ENCODE measurements around the gene RDX.

The RDX gene

GRCh38 chr11:110148775-110149744 is 147.4 kb downstream of the RDX start:
- H3K27ac Mint-ChIP-seq, result no peak overlapping the region
- no peak for ATAC-seq (ENCODE audit: low read depth)
- no peak overlapping the region for H3K4me3 Mint-ChIP-seq
- no peak for DNase-seq (ENCODE audit: low spot score in 2 of 2)
- no peaks in the 10 kb centered on the region for H3K36me3 Mint-ChIP-seq
- H3K27me3 Mint-ChIP-seq, result peaks cover 4% of the 10 kb centered on the region
- H3K9me3 Mint-ChIP-seq, result peaks cover 2% of the 10 kb centered on the region
- peaks cover 2% of the 10 kb centered on the region for H3K4me1 Mint-ChIP-seq

- Mint-ChIP-seq H3K36me3 (no peaks in the 10 kb centered on the region), H3K4me1 (peaks cover 2% of the 10 kb centered on the region), H3K27ac (no peak overlapping the region), H3K4me3 (no peak overlapping the region), H3K27me3 (peaks cover 4% of the 10 kb centered on the region), H3K9me3 (peaks cover 2% of the 10 kb centered on the region)
- DNase-seq (ENCODE audit: low spot score in 2 of 2), result no peak
- no peak for ATAC-seq (ENCODE audit: low read depth)
These were observed 148.3 kb downstream of the RDX start for GRCh38 chr11:110147962-110148709.

DNA sequence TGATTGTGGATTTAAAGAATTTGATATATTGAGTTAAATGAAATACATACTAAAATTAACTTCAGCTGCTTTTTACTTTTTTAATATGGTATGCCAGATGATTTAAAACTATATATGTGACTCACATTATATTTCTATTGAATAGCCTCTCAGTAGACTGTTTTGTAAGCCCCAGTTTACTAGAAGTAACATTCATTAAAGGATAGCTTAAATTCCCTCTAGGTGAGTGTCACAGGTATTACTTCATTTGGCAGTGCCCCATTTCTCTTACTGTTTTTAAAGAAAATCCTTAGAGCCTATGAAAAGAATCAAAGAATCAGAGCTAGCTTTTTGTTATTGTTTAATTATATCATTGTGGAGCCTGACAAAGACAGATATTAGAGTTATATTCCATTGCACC is 154.6 kb downstream of the RDX start:
- Mint-ChIP-seq H3K4me1 (no peaks in the 10 kb centered on the region), H3K4me3 (no peak overlapping the region), H3K27ac (no peak overlapping the region), H3K27me3 (peaks cover 6% of the 10 kb centered on the region), H3K9me3 (peaks cover 2% of the 10 kb centered on the region), H3K36me3 (no peaks in the 10 kb centered on the region)
- DNase-seq (ENCODE audit: low spot score in 2 of 2) (no peak), ATAC-seq (ENCODE audit: low read depth) (no peak)

- Mint-ChIP-seq H3K27ac (no peak overlapping the region), H3K36me3 (no peaks in the 10 kb centered on the region), H3K9me3 (no peaks in the 10 kb centered on the region), H3K27me3 (peaks cover 9% of the 10 kb centered on the region), H3K4me1 (no peaks in the 10 kb centered on the region), H3K4me3 (no peak overlapping the region)
- DNase-seq (ENCODE audit: low spot score in 2 of 2) (no peak), ATAC-seq (ENCODE audit: low read depth) (no peak)
These were observed 162.3 kb downstream of the RDX start for GRCh38 chr11:110134110-110134509.

DNA sequence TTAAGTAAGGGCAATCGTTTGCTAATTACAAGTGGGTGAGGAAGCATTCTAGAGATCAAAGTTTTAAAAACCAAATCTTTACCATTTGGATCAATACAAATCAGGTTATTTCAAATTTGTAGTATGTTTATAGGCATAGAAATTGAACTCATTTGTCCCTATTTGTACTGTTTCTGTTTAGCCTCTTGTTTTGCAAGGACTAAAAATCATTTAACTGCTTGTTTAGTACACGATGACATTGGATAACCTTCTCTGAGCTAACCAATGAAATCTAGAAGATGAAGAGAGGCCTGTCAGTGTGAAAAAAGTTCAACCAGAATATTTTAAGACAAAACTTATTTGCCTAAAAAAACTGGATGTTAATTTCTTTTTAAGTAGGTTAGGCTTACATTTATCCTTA is 163.3 kb downstream of the RDX start:
- no peak overlapping the region for H3K4me3 Mint-ChIP-seq
- H3K9me3 Mint-ChIP-seq, result no peaks in the 10 kb centered on the region
- no peak overlapping the region for H3K27ac Mint-ChIP-seq
- DNase-seq (ENCODE audit: low spot score in 2 of 2) (no peak), ATAC-seq (ENCODE audit: low read depth) (no peak)
- no peaks in the 10 kb centered on the region for H3K4me1 Mint-ChIP-seq
- H3K27me3 Mint-ChIP-seq, result peaks cover 11% of the 10 kb centered on the region
- H3K36me3 Mint-ChIP-seq, result no peaks in the 10 kb centered on the region

DNA sequence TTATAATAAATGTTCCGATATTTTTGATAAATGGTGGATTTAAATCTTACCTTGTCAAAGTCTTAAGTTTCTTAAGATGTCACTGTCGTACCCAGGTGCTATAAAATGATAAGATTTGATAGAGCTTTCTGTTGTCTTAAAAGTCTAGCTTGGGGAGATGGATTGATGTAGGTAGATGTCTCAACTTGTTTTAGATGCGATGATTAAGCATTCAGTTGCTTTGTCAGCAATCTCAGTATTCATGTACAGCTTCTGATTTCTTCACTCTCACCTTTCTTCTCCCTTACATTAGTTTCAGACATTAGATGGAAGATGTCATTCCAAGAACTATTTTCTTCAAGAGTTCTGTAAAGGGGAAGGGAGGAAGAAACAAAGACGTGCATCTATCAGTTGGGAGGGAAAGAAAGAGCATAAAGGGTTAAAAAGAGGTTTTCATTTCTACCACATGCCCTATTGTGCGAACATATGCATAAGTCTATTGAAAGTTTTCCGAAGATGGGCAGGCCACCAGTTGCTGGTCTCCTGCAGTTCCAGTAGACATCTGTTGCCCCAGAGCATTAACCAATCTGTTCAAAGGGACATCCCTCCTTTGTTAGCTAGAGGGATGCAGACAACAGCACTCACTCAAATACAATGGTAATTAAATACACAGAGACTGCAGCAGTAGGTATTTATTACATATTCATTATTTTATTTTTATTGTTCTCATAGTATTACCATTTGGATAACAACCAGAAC is 164.9 kb downstream of the RDX start:
- Mint-ChIP-seq H3K4me3 (no peak overlapping the region), H3K27ac (no peak overlapping the region), H3K9me3 (no peaks in the 10 kb centered on the region), H3K36me3 (no peaks in the 10 kb centered on the region), H3K27me3 (peaks cover 9% of the 10 kb centered on the region), H3K4me1 (no peaks in the 10 kb centered on the region)
- ATAC-seq (ENCODE audit: low read depth) (no peak), DNase-seq (ENCODE audit: low spot score in 2 of 2) (no peak)

DNA sequence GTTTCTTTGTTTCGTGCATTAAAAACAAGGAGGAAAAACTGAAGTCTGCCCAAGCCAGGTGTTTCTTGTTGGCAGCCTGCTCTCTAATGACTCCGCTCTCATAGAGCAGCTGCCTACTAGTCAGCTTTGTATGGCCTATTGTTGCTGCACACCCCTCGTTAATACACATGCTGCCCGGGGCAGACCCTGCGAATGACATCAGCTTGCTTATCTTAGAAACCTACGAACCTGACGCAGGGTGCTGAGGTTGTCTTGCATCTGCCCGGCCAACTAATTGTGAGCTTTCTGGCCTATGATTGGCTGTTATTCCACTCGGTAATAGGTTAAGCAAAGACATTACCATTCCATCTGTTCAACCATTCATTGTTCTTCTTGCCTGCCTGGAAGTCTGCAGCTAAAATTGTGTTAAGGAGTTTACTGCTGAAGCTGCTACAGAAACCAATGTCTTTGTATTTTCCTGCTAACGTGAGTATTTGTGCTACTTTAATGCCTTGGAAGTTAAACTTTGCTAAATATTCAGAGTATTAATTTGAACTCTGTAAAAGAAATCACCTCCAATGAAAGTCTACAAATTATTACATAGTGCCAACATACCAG is 165.7 kb downstream of the RDX start:
- no peaks in the 10 kb centered on the region for H3K36me3 Mint-ChIP-seq
- H3K4me1 Mint-ChIP-seq, result no peaks in the 10 kb centered on the region
- no peak overlapping the region for H3K4me3 Mint-ChIP-seq
- ATAC-seq (ENCODE audit: low read depth) (no peak), DNase-seq (ENCODE audit: low spot score in 2 of 2) (no peak)
- no peak overlapping the region for H3K27ac Mint-ChIP-seq
- H3K27me3 Mint-ChIP-seq, result peaks cover 9% of the 10 kb centered on the region
- no peaks in the 10 kb centered on the region for H3K9me3 Mint-ChIP-seq

- Mint-ChIP-seq H3K9me3 (no peaks in the 10 kb centered on the region), H3K4me3 (no peak overlapping the region), H3K27ac (no peak overlapping the region), H3K27me3 (peaks cover 12% of the 10 kb centered on the region), H3K4me1 (no peaks in the 10 kb centered on the region), H3K36me3 (no peaks in the 10 kb centered on the region)
- ATAC-seq (ENCODE audit: low read depth) (no peak), DNase-seq (ENCODE audit: low spot score in 2 of 2) (no peak)
These were observed 168.3 kb downstream of the RDX start for GRCh38 chr11:110128161-110128560.

GRCh38 chr11:110126936-110127335 is 169.5 kb downstream of the RDX start:
- Mint-ChIP-seq H3K4me3 (no peak overlapping the region), H3K36me3 (no peaks in the 10 kb centered on the region), H3K4me1 (no peaks in the 10 kb centered on the region), H3K9me3 (no peaks in the 10 kb centered on the region), H3K27me3 (peaks cover 12% of the 10 kb centered on the region), H3K27ac (no peak overlapping the region)
- no peak for ATAC-seq (ENCODE audit: low read depth)
- no peak for DNase-seq (ENCODE audit: low spot score in 2 of 2)

DNA sequence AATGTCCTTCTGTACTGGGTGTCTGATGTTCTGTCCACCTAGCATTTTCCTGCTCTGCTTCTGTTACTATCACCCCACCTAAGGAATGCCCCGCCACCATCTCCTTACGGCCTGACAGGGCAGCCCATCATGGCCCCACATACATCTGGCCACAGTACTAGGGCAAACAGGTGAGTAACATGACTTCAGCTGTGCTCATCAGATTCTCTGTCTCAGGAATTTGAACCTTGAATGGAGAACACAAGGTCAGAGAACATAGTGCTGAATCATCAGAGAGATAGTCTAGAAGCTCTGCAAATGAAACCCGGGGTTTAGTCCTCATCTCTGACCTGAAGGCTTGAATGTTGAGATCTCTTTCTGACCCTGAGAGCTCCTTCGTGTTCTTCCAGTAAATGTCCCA is 170.8 kb downstream of the RDX start:
- Mint-ChIP-seq H3K4me3 (no peak overlapping the region), H3K4me1 (no peaks in the 10 kb centered on the region), H3K27ac (no peak overlapping the region), H3K36me3 (no peaks in the 10 kb centered on the region), H3K27me3 (peaks cover 8% of the 10 kb centered on the region), H3K9me3 (no peaks in the 10 kb centered on the region)
- ATAC-seq (ENCODE audit: low read depth) (no peak), DNase-seq (ENCODE audit: low spot score in 2 of 2) (no peak)

Data from memory B cell (primary cell).